ENCODE measurements around the gene BCL11B. TPM values are rescaled to one million over a fixed set of nuclear protein-coding genes. Genes with fewer than 3 reads are reported as not detected.
A peak's percentile ranks its signal among the peaks of the same experiment; 100 is the strongest.

Gene BCL11B
- total RNA-seq, 1 donor from 2014 or later: 1.3 TPM

DNA sequence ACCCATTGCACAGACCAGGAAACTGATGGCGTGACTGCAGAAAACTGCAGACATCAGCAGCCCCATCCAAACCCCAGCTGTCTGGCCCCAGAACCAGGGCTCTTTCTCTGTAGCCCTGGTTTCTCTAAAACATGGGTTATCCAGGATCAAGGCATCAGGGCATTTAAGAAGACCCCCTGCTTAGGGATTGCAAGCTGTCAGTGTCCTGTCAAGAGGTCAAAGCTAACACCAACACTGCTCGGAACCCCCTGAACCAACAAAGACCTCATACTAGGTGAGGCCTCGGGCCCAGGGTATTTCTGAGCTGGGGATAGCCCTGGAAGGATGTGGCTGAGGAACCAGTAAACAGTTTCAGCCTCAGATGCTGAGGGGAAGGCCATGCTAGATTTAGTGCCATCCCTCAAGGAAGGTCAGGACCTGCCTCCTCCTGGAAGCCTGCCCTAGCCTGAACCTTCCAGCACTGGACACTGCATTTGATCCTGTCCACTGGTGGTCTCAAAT, 39.2 kb downstream of the BCL11B start:
- Mint-ChIP-seq H3K9me3 (no peaks in the 10 kb centered on the region), H3K4me1 (peaks cover 47% of the 10 kb centered on the region), H3K36me3 (peaks cover 3% of the 10 kb centered on the region), H3K4me3 (no peak overlapping the region), H3K27ac (no peak overlapping the region), H3K27me3 (ENCODE audit: insufficient read depth, low read depth) (peaks cover 4% of the 10 kb centered on the region)
- Histone ChIP-seq H3K27ac (no peak overlapping the region), H3K9me3 (ENCODE audit: low read depth) (no peaks in the 10 kb centered on the region), H3K36me3 (no peaks in the 10 kb centered on the region), H2AFZ (replicated peaks) (no peak overlapping the region), H3F3A (ENCODE audit: low read depth) (peaks cover 5% of the 10 kb centered on the region), H4K20me1 (ENCODE audit: low read depth) (no peaks in the 10 kb centered on the region), H3K4me3 (no peak overlapping the region), H3K4me2 (no peak overlapping the region), H3K9ac (no peak overlapping the region), H3K79me2 (ENCODE audit: low read depth) (no peaks in the 10 kb centered on the region), H3K27me3 (no peaks in the 10 kb centered on the region), H3K4me1 (peaks cover 19% of the 10 kb centered on the region)
- no peak for DNase-seq (ENCODE audit: low spot score)
- TF ChIP-seq EZH2 (IDR thresholded peaks at IDR 0.05) (no peak), EZH2phosphoT487 (IDR thresholded peaks at IDR 0.05) (no peak)
- TF ChIP-seq, protein P1, sequence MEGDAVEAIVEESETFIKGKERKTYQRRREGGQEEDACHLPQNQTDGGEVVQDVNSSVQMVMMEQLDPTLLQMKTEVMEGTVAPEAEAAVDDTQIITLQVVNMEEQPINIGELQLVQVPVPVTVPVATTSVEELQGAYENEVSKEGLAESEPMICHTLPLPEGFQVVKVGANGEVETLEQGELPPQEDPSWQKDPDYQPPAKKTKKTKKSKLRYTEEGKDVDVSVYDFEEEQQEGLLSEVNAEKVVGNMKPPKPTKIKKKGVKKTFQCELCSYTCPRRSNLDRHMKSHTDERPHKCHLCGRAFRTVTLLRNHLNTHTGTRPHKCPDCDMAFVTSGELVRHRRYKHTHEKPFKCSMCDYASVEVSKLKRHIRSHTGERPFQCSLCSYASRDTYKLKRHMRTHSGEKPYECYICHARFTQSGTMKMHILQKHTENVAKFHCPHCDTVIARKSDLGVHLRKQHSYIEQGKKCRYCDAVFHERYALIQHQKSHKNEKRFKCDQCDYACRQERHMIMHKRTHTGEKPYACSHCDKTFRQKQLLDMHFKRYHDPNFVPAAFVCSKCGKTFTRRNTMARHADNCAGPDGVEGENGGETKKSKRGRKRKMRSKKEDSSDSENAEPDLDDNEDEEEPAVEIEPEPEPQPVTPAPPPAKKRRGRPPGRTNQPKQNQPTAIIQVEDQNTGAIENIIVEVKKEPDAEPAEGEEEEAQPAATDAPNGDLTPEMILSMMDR (IDR thresholded peaks at IDR 0.05): no peak

- Mint-ChIP-seq H3K36me3 (peaks cover 3% of the 10 kb centered on the region), H3K27ac (no peak overlapping the region), H3K4me1 (peaks cover 47% of the 10 kb centered on the region), H3K4me3 (peak overlapping the region; percentile 71), H3K27me3 (ENCODE audit: insufficient read depth, low read depth) (peaks cover 4% of the 10 kb centered on the region), H3K9me3 (no peaks in the 10 kb centered on the region)
- Histone ChIP-seq H2AFZ (replicated peaks) (peak overlapping the region; percentile 44), H3K4me3 (peak overlapping the region; percentile 49), H3K9me3 (ENCODE audit: low read depth) (no peaks in the 10 kb centered on the region), H3F3A (ENCODE audit: low read depth) (peaks cover 5% of the 10 kb centered on the region), H3K36me3 (no peaks in the 10 kb centered on the region), H4K20me1 (ENCODE audit: low read depth) (no peaks in the 10 kb centered on the region), H3K9ac (no peak overlapping the region), H3K4me1 (peaks cover 19% of the 10 kb centered on the region), H3K4me2 (peak overlapping the region; percentile 82), H3K27ac (no peak overlapping the region), H3K79me2 (ENCODE audit: low read depth) (no peaks in the 10 kb centered on the region), H3K27me3 (no peaks in the 10 kb centered on the region)
- DNase-seq (ENCODE audit: low spot score): peak; percentile 85
- TF ChIP-seq EZH2phosphoT487 (IDR thresholded peaks at IDR 0.05): no peak
- TF ChIP-seq, protein P1 (IDR thresholded peaks at IDR 0.05): peak; percentile 17
Observed at GRCh38 chr14:99231850-99232713, 39.9 kb downstream of the BCL11B start.

GRCh38 chr14:99231161-99231849, 40.7 kb downstream of the BCL11B start:
- Histone ChIP-seq H2AFZ (replicated peaks) (peak overlapping the region; percentile 44), H3K27me3 (no peaks in the 10 kb centered on the region), H3F3A (ENCODE audit: low read depth) (peaks cover 5% of the 10 kb centered on the region), H3K9me3 (ENCODE audit: low read depth) (no peaks in the 10 kb centered on the region), H3K4me3 (peak overlapping the region; percentile 49), H3K27ac (no peak overlapping the region), H3K36me3 (no peaks in the 10 kb centered on the region), H3K9ac (no peak overlapping the region), H4K20me1 (ENCODE audit: low read depth) (no peaks in the 10 kb centered on the region), H3K4me2 (peak overlapping the region; percentile 82), H3K4me1 (peaks cover 19% of the 10 kb centered on the region), H3K79me2 (ENCODE audit: low read depth) (no peaks in the 10 kb centered on the region)
- DNase-seq (ENCODE audit: low spot score): peak; percentile 50
- TF ChIP-seq EZH2phosphoT487 (IDR thresholded peaks at IDR 0.05) (no peak), EZH2 (IDR thresholded peaks at IDR 0.05) (no peak)
- H3K36me3 Mint-ChIP-seq: peaks cover 3% of the 10 kb centered on the region
- no peak overlapping the region for H3K27ac Mint-ChIP-seq
- peak overlapping the region; percentile 68 for H3K4me3 Mint-ChIP-seq
- H3K4me1 Mint-ChIP-seq: peaks cover 50% of the 10 kb centered on the region
- no peaks in the 10 kb centered on the region for H3K9me3 Mint-ChIP-seq
- peaks cover 8% of the 10 kb centered on the region for H3K27me3 Mint-ChIP-seq (ENCODE audit: insufficient read depth, low read depth)

Measured in neural progenitor cell (in vitro differentiated cells).